ENCODE results near the gene CYP26B1. TPM values are rescaled to one million over a fixed set of nuclear protein-coding genes. Genes with fewer than 3 reads are reported as not detected.

The CYP26B1 gene
- total RNA-seq, 1 experiment from 2014 or later: 2.7 TPM

GRCh38 chr2:72178551-72178950 lies 30.9 kb upstream of the CYP26B1 start:
- peaks cover 8% of the 10 kb centered on the region for H3K4me1 ChIP-seq (ENCODE audit: insufficient read depth, low read length, poor library complexity, severe bottlenecking)
- H3K4me3 ChIP-seq (ENCODE audit: low read depth, low read length, poor library complexity, severe bottlenecking): no peak overlapping the region
- H3K9me3 ChIP-seq (ENCODE audit: low read depth, low read length, poor library complexity, severe bottlenecking): no peaks in the 10 kb centered on the region
- H3K27ac ChIP-seq (ENCODE audit: low read depth, low read length, poor library complexity, severe bottlenecking): no peak overlapping the region
- no peak for TF ChIP-seq EZH2 (IDR thresholded peaks at IDR 0.05; ENCODE audit: borderline replicate concordance, low read depth, low read length, poor library complexity, severe bottlenecking)
- no peak for TF ChIP-seq CTCF (conservative IDR thresholded peaks at IDR 0.05; ENCODE audit: low read depth, low read length)
- CTCF ChIA-PET: no interaction called here
- no peaks in the 10 kb centered on the region for H3K27me3 ChIP-seq (replicated peaks; ENCODE audit: insufficient read depth, low read depth, low read length, poor library complexity)
- POLR2A ChIA-PET (ENCODE audit: low non-redundant PET): no interaction called here
- DNase-seq (ENCODE audit: low spot score): no peak
- intact Hi-C loops (cut with micrococcal nuclease; ENCODE audit: unreplicated experiment): no loop called here
- peaks cover 34% of the 10 kb centered on the region for H3K36me3 ChIP-seq (ENCODE audit: insufficient read depth, low read length, poor library complexity, severe bottlenecking)
- BruUV-seq (replicated peaks): no TSS peak

GRCh38 chr2:72176281-72176680 lies 28.6 kb upstream of the CYP26B1 start:
- DNase-seq (ENCODE audit: low spot score): no peak
- Histone ChIP-seq H3K4me3 (ENCODE audit: low read depth, low read length, poor library complexity, severe bottlenecking) (no peak overlapping the region), H3K27ac (ENCODE audit: low read depth, low read length, poor library complexity, severe bottlenecking) (no peak overlapping the region), H3K27me3 (replicated peaks; ENCODE audit: insufficient read depth, low read depth, low read length, poor library complexity) (no peaks in the 10 kb centered on the region), H3K36me3 (ENCODE audit: insufficient read depth, low read length, poor library complexity, severe bottlenecking) (peaks cover 34% of the 10 kb centered on the region), H3K4me1 (ENCODE audit: insufficient read depth, low read length, poor library complexity, severe bottlenecking) (peaks cover 10% of the 10 kb centered on the region), H3K9me3 (ENCODE audit: low read depth, low read length, poor library complexity, severe bottlenecking) (no peaks in the 10 kb centered on the region)
- POLR2A ChIA-PET (ENCODE audit: low non-redundant PET): no interaction called here
- CTCF ChIA-PET: no interaction called here
- TF ChIP-seq EZH2 (IDR thresholded peaks at IDR 0.05; ENCODE audit: borderline replicate concordance, low read depth, low read length, poor library complexity, severe bottlenecking): no peak
- no TSS peak for BruUV-seq (replicated peaks)
- intact Hi-C loops (cut with micrococcal nuclease; ENCODE audit: unreplicated experiment): no loop called here

- ChIA-PET CTCF (no interaction called here), POLR2A (ENCODE audit: low non-redundant PET) (no interaction called here)
- H3K4me1 ChIP-seq (ENCODE audit: insufficient read depth, low read length, poor library complexity, severe bottlenecking): peaks cover 10% of the 10 kb centered on the region
- H3K27me3 ChIP-seq (replicated peaks; ENCODE audit: insufficient read depth, low read depth, low read length, poor library complexity): no peaks in the 10 kb centered on the region
- DNase-seq (ENCODE audit: low spot score): no peak
- no peaks in the 10 kb centered on the region for H3K9me3 ChIP-seq (ENCODE audit: low read depth, low read length, poor library complexity, severe bottlenecking)
- no peak for TF ChIP-seq CTCF (conservative IDR thresholded peaks at IDR 0.05; ENCODE audit: low read depth, low read length)
- TF ChIP-seq EZH2 (IDR thresholded peaks at IDR 0.05; ENCODE audit: borderline replicate concordance, low read depth, low read length, poor library complexity, severe bottlenecking): no peak
- H3K36me3 ChIP-seq (ENCODE audit: insufficient read depth, low read length, poor library complexity, severe bottlenecking): peaks cover 34% of the 10 kb centered on the region
- BruUV-seq (replicated peaks): no TSS peak
- H3K4me3 ChIP-seq (ENCODE audit: low read depth, low read length, poor library complexity, severe bottlenecking): no peak overlapping the region
- intact Hi-C loops (cut with micrococcal nuclease; ENCODE audit: unreplicated experiment): no loop called here
- H3K27ac ChIP-seq (ENCODE audit: low read depth, low read length, poor library complexity, severe bottlenecking): no peak overlapping the region
These were observed 28.0 kb upstream of the CYP26B1 start for GRCh38 chr2:72175636-72176035.

GRCh38 chr2:72173640-72174321 lies 26.1 kb upstream of the CYP26B1 start:
- intact Hi-C loops (cut with micrococcal nuclease; ENCODE audit: unreplicated experiment): no loop called here
- no peak for TF ChIP-seq CTCF (conservative IDR thresholded peaks at IDR 0.05; ENCODE audit: low read depth, low read length)
- no peak for TF ChIP-seq EZH2 (IDR thresholded peaks at IDR 0.05; ENCODE audit: borderline replicate concordance, low read depth, low read length, poor library complexity, severe bottlenecking)
- Histone ChIP-seq H3K27ac (ENCODE audit: low read depth, low read length, poor library complexity, severe bottlenecking) (no peak overlapping the region), H3K9me3 (ENCODE audit: low read depth, low read length, poor library complexity, severe bottlenecking) (no peaks in the 10 kb centered on the region), H3K27me3 (replicated peaks; ENCODE audit: insufficient read depth, low read depth, low read length, poor library complexity) (no peaks in the 10 kb centered on the region), H3K4me1 (ENCODE audit: insufficient read depth, low read length, poor library complexity, severe bottlenecking) (peaks cover 10% of the 10 kb centered on the region), H3K36me3 (ENCODE audit: insufficient read depth, low read length, poor library complexity, severe bottlenecking) (peaks cover 27% of the 10 kb centered on the region), H3K4me3 (ENCODE audit: low read depth, low read length, poor library complexity, severe bottlenecking) (no peak overlapping the region)
- ChIA-PET POLR2A (ENCODE audit: low non-redundant PET) (no interaction called here), CTCF (no interaction called here)
- peak; percentile 37 for DNase-seq (ENCODE audit: low spot score)
- BruUV-seq (replicated peaks): no TSS peak
